Activated naive CD8-positive, alpha-beta T cell treated with anti-CD3 and anti-CD28 coated beads for 36 hours (primary cell): ENCODE measurements around the gene CCDC188. TPM values are rescaled to one million over a fixed set of nuclear protein-coding genes. Genes with fewer than 3 reads are reported as not detected.

ENCODE experiments used
- DNase-seq: peaks from one replicate; pipeline ENCODE4 v3.0.0; 2021
- H3K27ac Mint-ChIP-seq: one replicate; pipeline ENCODE4 v1.8.0; 2022; ENCODE audit warnings: mild to moderate bottlenecking, moderate library complexity, mixed read lengths
- H3K27me3 Mint-ChIP-seq: one replicate; pipeline ENCODE4 v1.8.0; 2022; ENCODE audit warnings: mild to moderate bottlenecking, mixed read lengths
- H3K36me3 Mint-ChIP-seq: one replicate; pipeline ENCODE4 v1.8.0; 2021; ENCODE audit warnings: mild to moderate bottlenecking, mixed read lengths
- H3K4me1 Mint-ChIP-seq: one replicate; pipeline ENCODE4 v1.8.0; 2021; ENCODE audit warnings: mixed read lengths
- H3K4me3 Mint-ChIP-seq: one replicate; pipeline ENCODE4 v1.8.0; 2022; ENCODE audit warnings: mild to moderate bottlenecking, moderate library complexity, mixed read lengths
- H3K9me3 Mint-ChIP-seq: one replicate; pipeline ENCODE4 v1.8.0; 2022; ENCODE audit warnings: mixed read lengths
- total RNA-seq, 2 experiments: library from RNA; stranded (reverse); gene quantifications; one replicate each; pipeline ENCODE4 v1.2.3, GENCODE V29; 2021

The CCDC188 gene
- total RNA-seq, 2 experiments from 2014 or later: not detected

DNA sequence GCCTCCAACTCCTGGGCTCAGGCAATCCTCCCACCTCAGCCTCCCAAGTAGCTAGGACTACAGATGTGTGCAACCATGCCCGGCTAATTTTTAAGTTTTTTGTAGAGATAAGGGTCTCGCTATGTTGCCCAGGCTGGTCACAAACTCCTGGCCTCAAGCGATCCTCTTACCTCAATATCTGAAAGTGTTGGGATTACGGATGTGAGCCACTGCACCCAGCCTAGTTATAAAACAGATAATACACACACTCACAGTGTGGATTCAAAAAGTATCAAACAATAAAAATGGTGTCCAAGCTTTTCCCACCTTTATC lies 377 bp upstream of the CCDC188 start:
- Mint-ChIP-seq H3K27me3 (no peaks in the 10 kb centered on the region), H3K4me3 (no peak overlapping the region), H3K4me1 (peaks cover 4% of the 10 kb centered on the region), H3K9me3 (no peaks in the 10 kb centered on the region), H3K36me3 (no peaks in the 10 kb centered on the region), H3K27ac (no peak overlapping the region)
- no peak for DNase-seq

DNA sequence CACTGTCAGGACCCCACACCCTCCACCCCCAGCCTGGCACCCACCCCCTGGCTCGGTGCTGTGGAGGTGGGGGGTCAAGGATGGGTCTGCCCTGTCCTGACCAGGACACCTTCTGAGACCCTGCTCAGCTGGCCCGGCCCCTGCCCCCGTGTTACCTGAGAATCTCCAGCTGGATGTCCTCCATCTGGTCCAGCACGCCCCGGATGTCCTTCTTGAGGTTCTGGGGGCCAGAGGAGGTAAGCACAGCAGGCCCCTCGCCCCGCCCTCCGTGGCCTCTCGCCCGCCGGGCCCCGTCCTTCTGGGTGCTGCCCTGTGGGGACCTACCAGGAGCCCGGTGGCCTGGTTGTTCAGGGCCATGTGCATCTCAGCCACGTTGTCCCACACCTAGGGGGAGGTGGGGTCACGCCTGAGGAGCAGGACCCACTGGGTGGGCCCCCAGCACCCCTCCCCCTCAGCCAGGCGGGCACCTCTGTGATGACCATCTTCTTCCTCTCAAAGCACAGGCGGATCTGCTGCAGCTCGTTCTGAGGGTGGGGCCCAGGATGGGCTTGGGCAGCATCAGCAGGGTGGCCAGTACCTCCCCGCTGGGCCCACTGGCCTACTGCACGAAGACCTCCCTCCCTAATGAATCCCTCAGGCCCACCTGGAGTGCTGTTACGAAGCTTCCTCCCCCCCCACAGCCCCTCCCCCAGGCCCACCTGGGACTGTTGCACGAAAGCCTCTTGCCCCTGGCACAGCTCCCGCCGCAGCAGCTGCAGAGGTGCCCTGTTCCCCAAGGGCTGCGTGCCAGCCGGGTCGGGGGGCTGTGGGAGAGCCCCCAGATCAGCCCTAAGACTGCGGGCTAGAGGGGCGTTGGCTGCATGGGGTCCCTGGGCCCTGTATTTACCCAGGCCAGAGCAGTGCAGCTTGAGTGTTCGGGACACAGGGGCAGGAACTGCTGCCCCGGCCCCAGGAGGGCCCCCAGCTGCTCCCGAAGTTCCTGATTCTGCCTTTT lies 1.3 kb downstream of the CCDC188 start:
- H3K27ac Mint-ChIP-seq: no peak overlapping the region
- H3K4me3 Mint-ChIP-seq: no peak overlapping the region
- H3K27me3 Mint-ChIP-seq: no peaks in the 10 kb centered on the region
- H3K9me3 Mint-ChIP-seq: no peaks in the 10 kb centered on the region
- H3K4me1 Mint-ChIP-seq: peaks cover 4% of the 10 kb centered on the region
- no peak for DNase-seq
- H3K36me3 Mint-ChIP-seq: no peaks in the 10 kb centered on the region

DNA sequence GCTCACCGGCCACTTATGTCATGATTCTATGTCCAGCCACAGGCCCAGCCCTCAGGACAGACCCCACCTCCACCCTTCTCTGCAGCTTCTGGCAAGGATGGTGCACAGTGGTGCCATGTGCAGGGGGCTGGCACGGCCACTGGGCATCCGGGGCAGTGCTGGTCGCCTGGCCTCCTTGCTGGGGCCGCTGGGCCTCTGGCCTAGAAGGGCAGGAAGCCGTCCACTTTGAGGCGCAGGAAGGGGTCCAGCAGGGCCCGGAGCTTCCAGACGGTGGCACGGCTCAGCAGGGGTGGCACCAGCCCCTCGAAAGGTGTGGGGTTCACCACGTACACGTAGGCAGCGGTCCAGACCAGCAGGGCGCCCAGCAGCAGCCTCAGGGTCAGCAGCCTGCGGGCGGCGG lies 2.4 kb downstream of the CCDC188 start:
- H3K27ac Mint-ChIP-seq: no peak overlapping the region
- H3K36me3 Mint-ChIP-seq: no peaks in the 10 kb centered on the region
- H3K27me3 Mint-ChIP-seq: no peaks in the 10 kb centered on the region
- DNase-seq: no peak
- H3K9me3 Mint-ChIP-seq: no peaks in the 10 kb centered on the region
- H3K4me1 Mint-ChIP-seq: peaks cover 4% of the 10 kb centered on the region
- H3K4me3 Mint-ChIP-seq: no peak overlapping the region

DNA sequence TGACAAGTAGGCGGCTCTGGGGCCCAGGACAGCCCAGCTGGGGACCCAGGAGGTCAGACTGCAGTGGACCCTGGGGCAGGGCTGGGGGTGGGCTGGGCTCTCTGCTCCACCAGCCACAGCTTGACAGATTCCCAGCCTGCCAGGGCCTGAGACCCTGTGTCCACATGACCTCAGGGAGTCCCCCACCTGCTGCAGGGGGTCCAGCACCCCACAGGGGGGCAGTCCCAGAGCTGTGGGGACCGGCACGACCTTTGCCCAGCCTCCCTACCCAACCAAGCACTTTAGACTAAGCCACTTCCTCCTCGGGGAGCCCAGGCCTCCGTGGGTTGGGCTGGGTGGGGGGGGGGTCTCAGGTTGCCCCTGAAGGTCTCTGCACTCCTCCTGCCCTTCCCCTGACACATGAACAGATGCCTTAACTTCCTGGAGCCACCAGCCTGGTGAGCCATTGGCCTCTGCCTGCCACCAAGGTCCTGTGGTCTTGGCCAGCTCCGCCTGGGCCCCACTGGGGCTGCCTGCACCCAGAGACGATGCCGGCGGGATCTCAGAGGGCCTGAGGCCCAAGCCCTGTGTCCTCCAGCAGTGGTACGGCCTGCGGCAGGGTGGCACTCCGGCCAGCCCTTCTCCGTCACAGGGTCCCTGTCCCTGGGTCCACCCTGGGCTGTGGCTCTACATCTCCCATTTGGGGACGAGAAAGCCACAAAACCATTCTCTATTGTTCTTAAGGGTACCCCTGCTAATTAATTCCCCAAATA lies 3.4 kb downstream of the CCDC188 start:
- H3K4me1 Mint-ChIP-seq: peaks cover 4% of the 10 kb centered on the region
- no peak for DNase-seq
- no peak overlapping the region for H3K27ac Mint-ChIP-seq
- H3K27me3 Mint-ChIP-seq: no peaks in the 10 kb centered on the region
- no peak overlapping the region for H3K4me3 Mint-ChIP-seq
- H3K9me3 Mint-ChIP-seq: no peaks in the 10 kb centered on the region
- no peaks in the 10 kb centered on the region for H3K36me3 Mint-ChIP-seq

DNA sequence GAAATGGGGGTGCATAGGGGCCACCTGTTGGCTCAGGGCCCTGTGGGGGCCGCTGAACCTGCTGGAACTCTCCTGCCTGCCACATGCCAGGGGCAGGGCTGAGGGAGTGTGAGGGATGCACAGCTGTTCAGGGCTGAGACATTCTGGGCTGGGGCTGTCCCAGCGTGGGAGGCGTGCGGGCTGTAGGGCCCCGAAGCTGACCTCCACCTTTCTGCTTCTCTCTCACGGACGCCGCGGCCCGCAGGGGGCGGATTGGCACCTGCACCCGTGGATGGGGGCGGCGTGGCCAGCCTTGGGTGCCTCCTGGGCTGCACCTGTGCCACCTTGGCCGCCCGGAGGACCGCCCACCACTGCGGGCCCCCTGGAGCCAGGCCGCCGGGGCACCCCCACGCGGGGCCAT lies 4.1 kb downstream of the CCDC188 start:
- H3K27ac Mint-ChIP-seq: no peak overlapping the region
- no peaks in the 10 kb centered on the region for H3K9me3 Mint-ChIP-seq
- peaks cover 4% of the 10 kb centered on the region for H3K4me1 Mint-ChIP-seq
- no peaks in the 10 kb centered on the region for H3K27me3 Mint-ChIP-seq
- no peaks in the 10 kb centered on the region for H3K36me3 Mint-ChIP-seq
- no peak overlapping the region for H3K4me3 Mint-ChIP-seq
- no peak for DNase-seq

DNA sequence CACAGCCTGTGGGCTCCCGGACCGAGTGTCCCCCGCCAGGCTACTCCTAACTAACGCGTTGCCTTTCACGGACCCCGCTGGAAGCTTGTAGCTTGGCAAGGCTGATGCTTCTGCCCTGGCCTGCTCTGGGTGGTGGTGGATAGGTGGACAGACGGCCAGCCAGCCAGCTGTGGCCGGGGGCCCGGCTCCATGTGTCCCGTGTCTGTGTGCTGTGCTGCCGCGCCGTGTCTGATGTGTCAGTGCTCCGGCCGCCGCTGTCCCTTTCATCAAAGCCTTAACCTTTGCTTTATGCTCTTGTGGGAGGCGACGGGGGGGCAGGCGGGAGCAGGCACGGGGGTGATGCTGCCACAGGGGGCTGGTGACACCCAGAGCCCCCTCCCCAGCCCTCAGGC lies 5.0 kb downstream of the CCDC188 start:
- DNase-seq: no peak
- Mint-ChIP-seq H3K4me1 (peaks cover 4% of the 10 kb centered on the region), H3K27ac (no peak overlapping the region), H3K4me3 (no peak overlapping the region), H3K9me3 (no peaks in the 10 kb centered on the region), H3K27me3 (no peaks in the 10 kb centered on the region), H3K36me3 (no peaks in the 10 kb centered on the region)

DNA sequence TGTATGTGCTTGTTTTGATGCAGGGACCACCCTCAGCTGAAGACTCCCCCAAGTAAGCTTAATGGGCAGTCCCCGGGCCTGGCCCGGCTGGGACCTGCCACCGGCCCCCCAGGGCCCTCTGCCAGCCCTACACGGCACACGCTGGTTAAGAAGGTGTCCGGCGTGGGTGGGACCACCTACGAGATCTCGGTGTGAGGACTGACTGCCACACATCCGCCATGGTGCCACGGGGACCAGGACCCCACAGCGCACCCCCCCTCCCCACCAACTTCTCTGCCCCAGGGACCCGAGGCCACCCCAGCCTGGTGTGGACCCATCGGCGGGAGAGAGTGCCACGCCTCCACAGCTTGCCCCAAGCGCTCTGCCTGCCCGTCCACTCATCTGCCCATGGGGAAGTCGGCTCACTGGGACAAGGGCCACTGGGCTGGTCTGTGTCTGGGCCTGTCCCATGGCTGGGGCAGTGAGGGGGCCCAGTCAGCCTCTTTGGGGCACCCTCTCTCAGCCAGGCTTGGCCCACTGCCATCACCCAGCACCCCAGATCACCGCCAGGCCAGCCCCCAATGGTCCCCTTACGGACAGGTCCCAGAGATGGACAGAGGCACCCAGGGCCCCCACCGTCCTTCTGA lies 5.5 kb downstream of the CCDC188 start:
- H3K4me3 Mint-ChIP-seq: no peak overlapping the region
- H3K27ac Mint-ChIP-seq: no peak overlapping the region
- H3K36me3 Mint-ChIP-seq: no peaks in the 10 kb centered on the region
- no peaks in the 10 kb centered on the region for H3K9me3 Mint-ChIP-seq
- H3K4me1 Mint-ChIP-seq: peaks cover 4% of the 10 kb centered on the region
- no peak for DNase-seq
- H3K27me3 Mint-ChIP-seq: no peaks in the 10 kb centered on the region

DNA sequence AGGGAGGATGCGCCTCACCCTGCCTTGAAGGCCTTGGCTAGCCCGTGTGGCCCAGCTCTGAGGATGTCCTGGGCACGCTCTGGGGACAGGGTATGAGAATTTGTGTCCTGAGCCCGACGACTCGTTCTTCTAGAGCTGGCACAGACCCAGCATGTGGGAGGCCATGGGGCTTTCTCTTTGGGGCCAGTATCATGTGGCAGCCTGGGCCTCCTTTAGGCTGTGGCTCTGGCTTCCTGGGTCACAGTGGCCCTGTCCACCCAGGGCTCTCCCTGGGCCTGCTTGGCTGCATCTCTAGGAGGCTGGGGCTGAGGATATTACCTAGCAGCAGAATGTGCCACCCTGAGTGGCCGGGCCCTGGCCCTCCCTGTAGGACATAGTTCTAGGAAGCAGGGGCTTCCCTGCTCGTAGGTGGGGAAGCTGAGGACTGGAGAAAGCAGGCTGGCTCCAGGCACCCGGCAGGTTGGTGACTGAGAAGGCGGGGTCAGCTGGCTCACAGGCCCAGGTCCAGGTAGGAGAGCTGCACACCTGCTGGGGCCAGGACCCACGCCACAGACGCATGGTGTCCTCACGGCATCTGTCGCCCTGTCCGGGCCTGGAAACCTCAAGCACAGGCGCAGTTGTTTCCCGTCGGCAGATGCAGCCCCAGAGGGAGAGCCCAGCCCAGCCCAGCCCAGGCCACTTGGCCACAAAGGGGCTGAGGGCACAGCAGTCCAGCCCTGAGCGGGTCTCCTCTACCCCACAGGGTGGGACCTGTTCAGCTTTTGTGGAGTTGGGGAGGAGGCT lies 6.8 kb downstream of the CCDC188 start:
- H3K9me3 Mint-ChIP-seq: no peaks in the 10 kb centered on the region
- H3K27me3 Mint-ChIP-seq: no peaks in the 10 kb centered on the region
- no peak for DNase-seq
- no peak overlapping the region for H3K4me3 Mint-ChIP-seq
- no peak overlapping the region for H3K27ac Mint-ChIP-seq
- peaks cover 2% of the 10 kb centered on the region for H3K36me3 Mint-ChIP-seq
- peaks cover 4% of the 10 kb centered on the region for H3K4me1 Mint-ChIP-seq

DNA sequence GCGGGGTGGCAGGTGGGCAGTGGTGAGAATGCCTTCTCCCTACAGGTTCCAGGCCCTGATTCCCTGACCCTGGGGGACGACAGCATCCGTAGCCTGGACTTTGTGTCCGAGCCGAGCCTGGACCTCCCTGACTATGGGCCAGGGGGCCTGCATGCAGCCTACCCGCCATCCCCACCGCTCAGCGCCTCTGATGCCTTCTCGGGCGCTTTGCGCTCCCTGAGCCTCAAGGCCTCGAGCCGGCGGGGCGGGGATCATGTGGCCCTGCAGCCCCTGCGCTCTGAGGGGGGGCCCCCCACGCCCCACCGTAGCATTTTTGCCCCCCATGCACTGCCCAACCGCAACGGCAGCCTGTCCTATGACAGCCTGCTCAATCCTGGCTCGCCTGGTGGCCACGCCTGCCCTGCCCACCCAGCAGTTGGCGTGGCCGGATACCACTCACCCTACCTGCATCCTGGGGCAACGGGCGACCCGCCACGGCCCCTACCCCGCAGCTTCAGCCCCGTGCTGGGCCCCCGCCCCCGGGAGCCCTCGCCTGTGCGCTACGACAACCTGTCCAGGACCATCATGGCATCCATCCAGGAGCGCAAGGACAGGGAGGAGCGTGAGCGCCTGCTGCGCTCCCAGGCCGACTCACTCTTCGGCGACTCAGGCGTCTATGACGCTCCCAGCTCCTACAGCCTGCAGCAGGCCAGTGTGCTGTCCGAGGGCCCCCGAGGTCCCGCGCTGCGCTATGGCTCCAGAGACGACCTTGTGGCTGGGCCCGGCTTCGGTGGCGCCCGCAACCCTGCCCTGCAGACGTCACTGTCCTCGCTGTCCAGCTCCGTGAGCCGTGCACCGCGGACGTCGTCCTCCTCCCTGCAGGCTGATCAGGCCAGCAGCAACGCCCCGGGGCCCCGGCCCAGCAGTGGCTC lies 7.9 kb downstream of the CCDC188 start:
- H3K27ac Mint-ChIP-seq: no peak overlapping the region
- no peaks in the 10 kb centered on the region for H3K9me3 Mint-ChIP-seq
- no peaks in the 10 kb centered on the region for H3K27me3 Mint-ChIP-seq
- no peak for DNase-seq
- H3K36me3 Mint-ChIP-seq: peaks cover 2% of the 10 kb centered on the region
- no peak overlapping the region for H3K4me3 Mint-ChIP-seq
- peaks cover 5% of the 10 kb centered on the region for H3K4me1 Mint-ChIP-seq

DNA sequence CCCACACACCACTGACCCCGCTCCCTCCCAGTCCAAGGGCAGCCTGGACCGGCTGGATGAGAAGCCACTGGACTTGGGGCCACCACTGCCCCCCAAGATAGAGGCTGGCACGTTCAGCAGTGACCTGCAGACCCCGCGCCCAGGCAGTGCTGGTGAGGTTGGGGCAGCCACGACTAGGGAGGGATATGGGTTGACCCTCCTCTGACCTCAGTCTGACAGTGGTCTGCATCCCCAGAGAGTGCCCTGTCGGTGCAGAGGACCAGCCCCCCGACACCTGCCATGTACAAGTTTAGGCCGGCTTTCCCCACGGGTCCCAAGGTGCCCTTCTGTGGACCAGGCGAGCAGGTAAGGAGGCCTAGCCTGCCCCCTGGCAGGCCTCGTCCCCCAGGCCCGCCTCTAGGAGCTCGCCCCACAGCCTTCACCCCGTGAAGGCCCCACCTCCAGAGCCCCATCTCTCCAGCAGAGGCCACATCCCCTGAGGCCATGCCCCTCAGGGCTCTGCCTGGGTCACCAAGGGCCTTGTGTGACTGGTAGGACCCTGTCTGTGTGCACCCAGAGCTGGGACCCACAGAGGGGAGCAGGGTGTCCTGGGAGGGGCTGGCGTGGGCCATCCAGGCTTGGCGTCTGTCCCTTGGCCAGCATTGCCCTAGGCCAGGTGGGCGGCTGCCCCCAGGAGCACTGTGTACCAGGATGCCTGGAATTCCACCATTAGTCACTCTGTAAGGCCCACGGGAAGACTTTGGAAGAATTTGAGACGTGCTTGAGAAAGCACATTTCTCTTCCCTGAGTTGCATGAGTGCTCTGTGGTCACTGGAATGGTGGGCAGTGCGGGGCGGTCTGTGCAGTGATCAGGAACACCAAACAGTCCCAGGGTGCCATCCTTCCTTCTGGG lies 9.4 kb downstream of the CCDC188 start:
- no peak overlapping the region for H3K4me3 Mint-ChIP-seq
- no peak for DNase-seq
- H3K27ac Mint-ChIP-seq: no peak overlapping the region
- H3K4me1 Mint-ChIP-seq: peaks cover 9% of the 10 kb centered on the region
- H3K27me3 Mint-ChIP-seq: no peaks in the 10 kb centered on the region
- H3K36me3 Mint-ChIP-seq: peaks cover 2% of the 10 kb centered on the region
- no peaks in the 10 kb centered on the region for H3K9me3 Mint-ChIP-seq

DNA sequence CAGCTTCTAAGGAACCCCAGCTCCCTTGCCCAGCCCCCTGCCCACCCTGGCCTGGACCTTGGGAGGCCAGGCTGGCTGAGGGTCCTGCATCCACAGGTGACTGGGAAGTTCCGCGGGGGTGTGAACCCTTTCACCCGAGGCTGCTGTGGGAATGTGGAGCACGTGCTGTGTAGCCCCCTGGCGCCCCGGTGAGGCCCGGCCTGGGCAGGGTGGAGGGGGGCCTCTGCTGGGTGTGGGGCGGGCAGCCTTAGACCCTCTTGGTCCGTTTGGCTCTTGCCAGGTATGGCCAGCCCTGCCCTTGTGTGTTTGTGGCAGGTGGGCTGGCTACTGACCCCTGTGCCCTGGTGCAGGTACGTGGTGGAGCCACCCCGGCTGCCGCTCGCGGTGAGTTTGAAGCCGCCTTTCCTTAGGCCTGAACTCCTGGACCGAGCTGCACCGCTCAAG lies 10.3 kb downstream of the CCDC188 start:
- Mint-ChIP-seq H3K9me3 (no peaks in the 10 kb centered on the region), H3K4me3 (no peak overlapping the region), H3K27me3 (no peaks in the 10 kb centered on the region), H3K27ac (no peak overlapping the region), H3K4me1 (peaks cover 11% of the 10 kb centered on the region), H3K36me3 (peaks cover 2% of the 10 kb centered on the region)
- no peak for DNase-seq

DNA sequence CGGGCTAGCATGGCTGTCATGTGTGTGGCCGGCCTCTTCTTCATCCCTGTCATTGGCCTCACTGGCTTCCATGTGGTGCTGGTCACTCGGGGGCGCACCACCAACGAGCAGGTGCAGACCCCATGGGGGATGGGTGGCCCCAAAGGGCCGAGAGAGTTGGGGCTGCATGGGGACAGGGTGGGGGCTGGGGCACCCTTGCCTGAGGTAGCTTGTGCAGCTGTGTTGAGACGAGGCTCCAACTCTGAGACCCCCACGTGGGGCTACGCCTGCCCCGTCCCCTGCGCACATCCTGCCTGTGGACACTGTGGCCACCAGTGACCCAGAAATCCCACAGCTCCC lies 10.8 kb downstream of the CCDC188 start:
- H3K9me3 Mint-ChIP-seq: no peaks in the 10 kb centered on the region
- H3K27ac Mint-ChIP-seq: no peak overlapping the region
- H3K36me3 Mint-ChIP-seq: peaks cover 2% of the 10 kb centered on the region
- peaks cover 11% of the 10 kb centered on the region for H3K4me1 Mint-ChIP-seq
- no peak for DNase-seq
- no peak overlapping the region for H3K4me3 Mint-ChIP-seq
- H3K27me3 Mint-ChIP-seq: no peaks in the 10 kb centered on the region

DNA sequence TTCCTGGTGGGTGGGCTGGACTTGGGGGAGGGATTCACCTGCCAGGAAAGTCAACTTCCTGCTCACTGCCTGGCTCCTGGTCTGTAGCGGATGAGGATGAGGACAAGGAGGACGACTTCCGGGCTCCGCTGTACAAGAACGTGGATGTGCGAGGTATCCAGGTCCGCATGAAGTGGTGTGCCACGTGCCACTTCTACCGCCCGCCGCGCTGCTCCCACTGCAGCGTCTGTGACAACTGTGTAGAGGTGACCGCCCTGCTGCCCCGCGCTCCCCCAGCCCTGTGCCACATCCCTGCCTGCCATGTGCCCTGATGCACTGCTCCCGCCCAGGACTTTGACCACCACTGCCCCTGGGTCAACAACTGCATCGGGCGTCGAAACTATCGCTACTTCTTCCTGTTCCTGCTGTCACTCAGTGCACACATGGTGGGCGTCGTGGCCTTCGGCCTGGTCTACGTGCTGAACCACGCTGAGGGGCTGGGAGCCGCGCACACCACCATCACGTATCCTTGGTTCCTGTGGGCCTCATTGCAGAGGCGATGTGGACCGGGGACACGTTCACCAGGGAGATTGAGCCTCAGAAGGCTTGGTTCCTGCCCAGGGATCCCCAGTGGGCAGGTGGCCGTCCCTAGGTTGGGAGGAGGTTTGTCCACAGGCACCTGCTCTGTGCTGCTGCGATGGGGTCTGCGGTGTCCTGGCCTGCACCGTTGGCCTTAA lies 11.3 kb downstream of the CCDC188 start:
- Mint-ChIP-seq H3K9me3 (no peaks in the 10 kb centered on the region), H3K27ac (no peak overlapping the region), H3K4me1 (peaks cover 11% of the 10 kb centered on the region), H3K4me3 (no peak overlapping the region), H3K27me3 (no peaks in the 10 kb centered on the region), H3K36me3 (peaks cover 2% of the 10 kb centered on the region)
- DNase-seq: no peak
